EL (cell line): ENCODE measurements around the gene YPEL5.
A peak's percentile ranks its signal among the peaks of the same experiment; 100 is the strongest.

Experiments
- DNase-seq: peaks from one replicate; pipeline ENCODE4 v3.0.0-alpha.2; 2016

YPEL5 gene

DNA sequence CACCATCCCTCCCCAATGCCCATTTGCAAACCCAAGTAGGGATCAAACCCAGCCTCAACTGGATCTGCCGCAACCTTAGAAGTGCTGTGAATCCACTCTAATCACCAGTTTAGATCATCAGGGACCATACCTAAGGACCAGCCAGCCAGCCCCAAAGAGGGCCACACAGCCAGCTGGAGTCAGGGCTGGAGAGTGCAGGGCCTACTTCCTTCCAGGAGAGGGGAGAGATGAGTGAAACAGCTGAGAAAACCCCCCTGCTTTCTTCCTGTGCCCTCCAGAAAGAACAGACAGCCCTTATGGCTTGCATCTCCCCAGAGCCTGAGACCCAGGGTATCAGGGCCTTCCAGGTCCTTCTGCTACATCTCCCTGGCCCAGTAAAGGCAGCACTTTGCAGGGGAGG, 25.8 kb downstream of the YPEL5 start:
- no peak for DNase-seq

DNA sequence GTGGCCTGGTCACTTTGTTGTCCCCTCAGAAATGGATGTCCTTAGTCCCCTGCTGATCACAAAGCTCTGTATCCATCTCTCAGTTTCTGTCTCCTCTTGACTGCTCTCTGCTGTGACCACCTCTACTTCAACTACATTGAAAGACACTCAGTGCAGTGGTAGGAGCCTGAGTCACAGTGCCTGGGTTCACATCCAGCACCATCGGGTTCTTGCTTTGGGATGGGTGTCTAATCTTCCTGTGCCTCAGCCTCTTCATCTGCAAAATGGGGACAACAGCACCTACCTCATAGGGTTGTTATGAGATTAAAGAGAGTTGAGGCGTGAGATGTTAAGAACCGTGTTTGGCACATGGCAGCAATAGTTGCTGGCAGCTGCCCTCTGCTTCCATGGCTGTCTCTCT, 30.6 kb downstream of the YPEL5 start:
- DNase-seq: no peak

DNA sequence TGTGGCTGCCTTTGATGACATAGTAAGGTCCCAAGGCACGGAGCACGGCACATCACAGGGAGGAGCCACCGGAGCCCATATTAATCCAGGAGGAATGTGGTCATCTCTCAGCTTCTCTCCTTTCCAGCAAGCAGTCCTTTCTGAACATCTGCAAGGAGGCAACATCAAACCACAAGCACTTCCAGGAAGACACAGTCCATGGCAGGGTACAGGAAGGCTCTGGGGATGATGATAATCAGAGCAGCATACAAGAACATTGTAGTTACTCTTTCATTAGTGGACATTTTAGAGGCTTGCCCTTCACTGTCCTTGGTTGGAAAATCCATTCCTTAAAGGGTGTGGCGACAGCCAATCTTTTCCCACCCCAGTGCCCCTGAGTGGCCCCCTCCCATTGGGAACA, 31.1 kb downstream of the YPEL5 start:
- no peak for DNase-seq

DNA sequence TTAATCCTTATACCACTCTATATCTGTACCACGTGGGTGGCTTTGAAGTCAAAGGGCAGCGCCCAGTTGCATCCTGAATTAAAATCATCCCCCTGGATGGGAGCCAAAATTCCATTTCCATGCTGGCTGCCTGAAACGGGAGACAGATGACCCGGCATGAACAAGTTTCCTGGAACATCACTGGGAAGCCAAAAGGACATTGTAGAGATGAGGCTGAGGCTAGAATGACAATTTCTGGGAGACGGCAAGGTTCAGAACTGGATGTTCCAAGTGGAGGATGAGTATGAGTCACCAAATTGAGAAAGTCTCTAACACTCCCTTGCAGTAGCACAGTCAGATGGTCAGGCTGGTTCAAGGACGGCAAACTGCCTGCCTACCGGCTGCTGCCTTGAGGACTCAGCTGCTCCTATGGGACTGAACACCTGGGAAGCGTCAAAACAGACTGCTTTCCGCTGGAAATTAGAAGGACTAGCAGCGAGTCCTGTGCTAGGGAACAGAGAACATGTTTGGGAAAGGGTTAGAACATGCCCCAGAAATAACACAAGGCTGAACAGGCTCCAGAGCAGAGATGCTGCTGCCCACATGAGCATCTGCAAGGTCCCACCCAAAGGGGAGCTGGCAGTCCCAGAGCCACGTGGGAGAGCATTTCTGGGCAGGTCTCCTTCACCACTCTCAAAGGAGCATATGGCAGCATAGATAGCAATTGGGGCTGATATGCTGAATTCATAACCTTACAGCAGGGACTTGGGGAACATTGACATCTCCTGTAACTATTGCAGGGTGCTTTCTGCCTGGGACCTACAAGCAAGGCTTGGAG, 32.0 kb downstream of the YPEL5 start:
- DNase-seq: peak; percentile 38

DNA sequence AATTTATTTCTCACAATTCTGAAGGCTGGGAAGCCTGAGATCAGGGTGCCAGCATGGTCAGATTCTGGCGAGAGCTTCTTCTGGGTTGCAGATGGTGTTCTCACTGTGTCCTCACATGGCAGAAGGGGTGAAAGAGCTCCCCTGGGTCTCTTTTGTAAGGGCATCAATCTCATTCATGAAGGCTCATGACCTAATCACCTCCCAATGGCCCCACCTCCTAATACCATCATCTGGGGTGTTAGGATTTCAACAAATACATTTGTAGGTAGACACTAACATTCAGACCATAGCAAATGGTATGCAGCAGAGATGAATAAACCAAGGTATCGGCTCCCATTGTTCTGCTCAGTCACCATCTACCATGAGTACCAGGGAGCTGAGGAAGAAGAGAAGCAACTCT, 32.7 kb downstream of the YPEL5 start:
- DNase-seq: no peak

DNA sequence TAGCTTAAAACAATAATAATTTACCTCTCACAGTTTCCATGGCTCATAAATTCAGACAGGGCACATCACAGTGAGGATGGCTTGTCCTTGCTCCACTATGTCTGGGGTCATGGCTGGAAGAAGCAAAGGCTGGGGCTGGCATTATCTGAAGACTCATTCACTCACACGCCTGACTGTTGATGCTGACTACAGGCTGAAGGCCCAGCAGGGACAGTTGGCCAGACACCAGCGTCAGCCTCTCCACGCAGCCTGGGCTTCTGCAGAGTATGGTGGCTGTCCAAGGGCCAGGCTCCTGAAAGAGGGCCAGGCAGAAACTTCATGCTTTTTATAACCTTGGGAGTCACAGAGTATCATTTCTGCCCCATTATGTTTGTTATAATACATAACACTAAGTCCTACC, 33.4 kb downstream of the YPEL5 start:
- no peak for DNase-seq

DNA sequence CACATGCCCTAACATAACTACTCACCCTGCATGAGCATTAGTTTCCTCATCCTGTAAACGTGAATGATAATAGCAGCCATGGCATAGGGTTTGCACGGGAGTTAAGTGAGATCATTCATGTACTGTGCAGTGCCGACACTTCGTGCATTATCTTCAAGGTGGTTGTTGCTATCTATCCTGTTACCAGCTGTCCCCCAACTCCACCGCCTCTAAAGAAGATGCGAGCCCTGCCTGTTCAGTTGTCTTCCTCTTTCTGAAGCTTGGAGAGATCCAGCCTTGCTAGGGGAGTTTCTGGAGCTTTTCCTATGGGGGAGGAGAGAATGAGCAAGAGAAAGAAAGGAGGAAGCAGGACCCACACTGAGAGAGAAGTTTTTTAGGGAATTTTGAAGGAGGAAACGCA, 34.4 kb downstream of the YPEL5 start:
- DNase-seq: no peak

DNA sequence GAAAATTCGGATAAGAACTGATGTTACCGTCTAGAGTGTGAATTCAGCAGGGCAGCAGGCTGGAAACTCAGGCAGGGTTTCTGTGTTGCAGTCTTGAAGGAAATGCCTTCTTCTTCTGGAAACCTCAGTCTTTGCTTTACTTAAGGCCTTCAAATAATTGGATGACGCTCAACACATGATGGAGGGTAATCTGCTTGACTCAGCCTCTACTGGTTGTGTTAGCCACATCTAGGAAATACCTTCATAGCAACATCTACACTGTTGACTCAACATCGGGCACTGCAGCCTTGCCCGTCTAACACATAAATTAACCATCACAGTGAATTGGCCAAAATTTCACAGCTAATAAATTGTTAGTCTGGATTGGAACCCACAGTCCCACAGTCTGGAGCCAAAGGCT, 37.2 kb downstream of the YPEL5 start:
- no peak for DNase-seq

DNA sequence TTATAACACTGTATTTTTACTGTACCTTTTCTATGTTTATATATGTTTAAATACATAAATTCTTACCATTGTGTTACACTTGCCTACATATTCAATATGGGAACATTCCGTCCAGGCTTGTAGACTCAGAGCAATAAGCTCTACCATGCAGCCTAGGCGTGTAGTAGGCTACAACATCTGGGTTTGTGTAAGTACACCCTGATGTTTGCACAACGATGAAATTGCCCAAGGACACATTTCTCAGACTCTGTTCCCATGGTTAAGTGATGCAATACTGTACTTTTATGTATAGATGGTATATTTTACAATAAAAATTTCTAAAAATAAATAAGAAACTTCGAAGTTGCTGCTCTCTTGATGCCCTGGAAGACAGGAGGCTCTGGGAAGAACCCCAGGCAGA, 38.4 kb downstream of the YPEL5 start:
- DNase-seq: no peak

DNA sequence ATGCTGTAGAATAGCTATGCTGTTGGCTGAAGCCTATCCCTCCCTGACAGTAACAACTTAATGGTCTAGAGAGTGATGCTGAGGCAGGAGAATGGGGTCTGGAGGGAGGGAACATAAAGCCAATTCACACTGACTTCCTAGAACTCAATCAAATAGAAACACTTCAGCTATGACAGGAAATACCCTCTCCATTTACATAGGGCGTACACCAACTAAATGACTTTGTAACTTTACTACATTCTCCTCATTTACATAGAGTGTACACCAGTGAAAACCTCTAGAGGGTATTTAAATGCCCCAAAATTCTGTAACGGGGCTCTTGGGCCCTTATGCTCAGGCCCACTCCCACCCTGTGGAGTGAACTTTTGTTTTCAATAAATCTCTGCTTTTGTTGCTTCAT, 41.5 kb downstream of the YPEL5 start:
- DNase-seq: no peak

DNA sequence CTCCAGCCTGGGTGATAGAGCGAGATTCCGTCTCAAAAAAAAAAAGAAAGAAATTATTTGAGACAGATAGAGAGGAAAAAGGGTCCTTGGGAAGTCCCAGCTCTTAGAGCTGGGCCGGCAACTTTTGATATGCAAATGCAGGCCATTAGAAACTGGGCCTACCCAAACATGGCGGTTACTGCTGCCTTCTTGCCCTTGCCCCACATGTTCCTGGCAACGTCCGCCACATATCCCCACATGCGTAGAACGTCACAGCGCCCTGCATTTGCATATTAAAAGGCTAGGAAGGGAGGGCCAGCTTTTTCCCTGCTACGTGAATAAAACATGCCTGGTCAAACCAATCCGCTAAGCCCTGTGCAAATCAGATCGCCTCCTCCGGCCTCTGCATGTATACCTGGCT, 43.8 kb downstream of the YPEL5 start:
- no peak for DNase-seq

DNA sequence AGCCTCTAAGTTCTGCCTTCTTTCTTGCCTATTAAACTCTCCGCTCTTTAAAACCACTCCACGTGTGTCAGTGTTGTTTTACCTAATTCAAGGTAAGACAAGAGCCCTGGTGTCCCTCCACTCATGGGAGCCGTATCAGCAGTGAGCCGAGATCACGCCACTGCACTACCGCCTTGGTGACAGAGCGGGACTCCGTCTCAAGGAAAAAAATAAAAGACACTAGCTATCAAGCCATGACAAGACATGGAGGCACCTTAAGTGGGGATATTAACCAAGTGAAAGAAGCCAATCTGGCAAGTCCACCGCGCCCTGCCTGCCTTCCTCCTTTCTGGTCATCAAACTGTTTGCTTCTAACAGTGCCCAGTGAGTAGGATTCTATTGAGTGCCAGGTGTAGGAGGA, 44.3 kb downstream of the YPEL5 start:
- no peak for DNase-seq

DNA sequence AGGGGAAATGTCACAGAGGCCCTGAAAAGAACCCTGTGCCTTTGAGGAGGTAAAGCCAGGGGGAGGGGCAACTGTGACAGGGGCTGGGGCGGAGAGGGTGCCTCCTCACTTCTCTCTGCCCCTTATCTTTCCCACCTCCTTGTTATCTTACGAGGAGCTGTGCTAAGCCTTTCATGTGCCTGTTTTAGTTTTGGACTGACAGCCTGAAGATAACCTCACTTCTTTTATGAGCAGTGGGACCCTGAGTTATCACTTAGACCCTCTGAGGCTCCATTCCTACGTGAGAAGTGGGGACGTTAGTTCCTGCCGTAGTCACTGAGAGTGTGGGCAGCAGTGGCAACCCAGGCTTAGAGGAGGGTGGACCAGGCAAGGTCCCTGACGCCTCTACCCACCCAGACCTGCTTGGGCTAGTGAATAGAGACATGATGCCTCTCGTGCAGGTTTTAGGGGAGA, 45.0 kb downstream of the YPEL5 start:
- no peak for DNase-seq

DNA sequence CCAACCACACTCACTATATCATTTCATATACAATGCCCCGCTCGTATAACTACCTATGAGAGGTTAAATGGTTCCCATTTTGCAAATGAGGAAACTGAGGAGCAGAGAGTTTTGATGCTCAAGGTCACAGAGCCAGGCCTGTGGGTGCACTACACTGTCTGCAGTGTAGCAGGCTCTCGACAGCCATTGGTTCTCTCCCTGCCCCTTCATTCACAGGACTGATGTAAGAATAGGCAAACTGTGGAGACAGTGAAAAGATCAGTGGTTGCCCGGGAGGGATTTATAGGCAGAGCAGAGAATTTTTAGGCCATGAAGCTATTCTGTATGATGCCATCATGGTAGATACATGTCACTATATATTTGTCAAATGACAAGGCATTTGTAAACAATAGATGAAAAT, 45.5 kb downstream of the YPEL5 start:
- DNase-seq: no peak

DNA sequence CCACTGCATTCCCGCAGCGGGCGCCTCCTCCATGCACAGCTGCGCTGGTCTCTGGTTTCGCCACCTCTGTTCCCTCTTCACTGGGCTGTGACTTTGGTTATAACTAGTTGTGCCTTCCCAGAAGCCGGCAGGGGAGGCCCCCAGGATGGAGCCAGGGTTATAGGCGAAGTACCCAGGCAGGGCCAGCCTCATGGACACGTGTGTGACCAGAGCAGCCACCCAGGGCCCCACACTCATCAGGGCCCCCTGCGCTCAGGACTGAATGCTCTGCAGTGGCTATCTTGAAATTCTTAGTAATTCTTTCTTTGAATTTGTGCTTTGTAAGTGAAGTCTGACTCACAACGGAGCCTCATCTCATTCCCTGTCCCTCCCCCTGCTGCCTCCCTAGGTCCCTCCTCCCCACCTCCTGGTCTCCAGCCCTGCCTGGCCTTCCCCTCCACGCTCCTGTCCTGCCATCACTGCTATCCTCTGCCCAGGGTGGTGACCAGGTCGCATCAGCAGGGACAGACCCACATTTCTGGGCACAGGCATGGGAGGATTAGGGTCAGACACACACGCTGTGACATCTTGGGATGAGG, 46.4 kb downstream of the YPEL5 start:
- DNase-seq: no peak

DNA sequence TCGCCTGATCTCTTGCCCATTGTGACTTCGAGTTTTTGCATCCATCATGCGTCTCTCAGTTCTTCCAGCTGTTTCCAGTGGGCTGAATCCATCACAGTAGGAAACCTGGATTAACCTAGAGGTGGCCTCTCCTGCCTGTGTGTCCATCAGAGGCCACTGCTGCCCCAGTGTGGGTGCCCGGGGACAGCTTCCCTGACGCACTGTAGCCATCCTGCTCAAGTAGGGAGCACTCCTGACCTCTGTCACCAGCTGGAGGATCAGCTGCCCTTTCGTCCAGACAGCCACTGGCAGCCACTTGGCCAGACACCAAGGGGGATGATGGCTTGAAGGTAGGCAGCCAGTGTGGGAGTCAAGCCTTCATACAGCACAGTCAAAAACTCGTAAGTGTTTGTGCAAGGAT, 47.6 kb downstream of the YPEL5 start:
- DNase-seq: no peak

DNA sequence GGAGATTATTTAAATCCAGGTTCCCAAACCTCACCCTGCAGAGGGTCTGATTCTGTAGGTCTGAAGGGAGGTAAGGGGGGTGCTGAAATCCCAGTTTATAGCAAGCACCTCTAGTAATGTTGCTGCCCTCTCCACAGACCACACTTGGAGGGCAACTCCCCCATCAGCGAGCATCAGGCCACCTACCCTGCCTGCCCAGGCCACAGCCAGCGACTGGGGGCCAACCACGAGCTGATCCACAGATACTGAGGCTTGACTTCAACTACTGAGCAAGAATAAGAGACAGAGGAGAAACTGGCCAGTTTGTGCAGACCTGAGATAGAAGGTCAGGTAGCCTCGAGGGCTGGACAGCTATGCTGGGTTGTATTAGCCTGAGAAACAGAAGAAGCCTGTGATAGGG, 48.2 kb downstream of the YPEL5 start:
- DNase-seq: no peak

DNA sequence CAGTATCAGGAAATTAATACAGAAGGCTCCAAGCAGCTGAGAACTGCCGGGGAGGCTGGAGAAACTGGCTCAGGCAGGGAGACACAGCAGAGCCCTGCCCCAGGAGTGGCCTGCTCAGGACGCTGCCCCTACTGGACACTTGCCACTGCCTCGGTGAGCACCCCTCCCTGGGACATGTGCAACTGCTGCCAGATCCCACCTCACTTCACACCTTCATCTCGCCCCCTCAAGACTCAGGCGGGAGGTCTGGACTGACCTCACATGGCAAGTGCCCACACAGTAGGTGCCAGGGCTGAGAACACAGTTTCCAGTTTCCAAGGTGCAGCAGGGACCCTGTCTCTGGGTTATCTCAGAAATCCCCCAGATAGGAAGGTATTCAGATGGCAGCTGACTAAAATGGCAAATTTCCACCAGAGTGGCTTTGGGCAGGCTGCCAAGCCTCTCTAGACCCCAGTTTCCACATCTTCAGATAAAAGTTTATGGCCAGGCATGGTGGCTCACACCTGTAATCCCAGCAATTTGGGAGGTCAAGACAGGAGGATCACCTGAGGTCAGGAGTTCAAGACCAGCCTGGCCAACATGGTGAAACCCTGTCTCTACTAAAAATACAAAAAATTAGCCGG, 50.9 kb downstream of the YPEL5 start:
- DNase-seq: no peak

DNA sequence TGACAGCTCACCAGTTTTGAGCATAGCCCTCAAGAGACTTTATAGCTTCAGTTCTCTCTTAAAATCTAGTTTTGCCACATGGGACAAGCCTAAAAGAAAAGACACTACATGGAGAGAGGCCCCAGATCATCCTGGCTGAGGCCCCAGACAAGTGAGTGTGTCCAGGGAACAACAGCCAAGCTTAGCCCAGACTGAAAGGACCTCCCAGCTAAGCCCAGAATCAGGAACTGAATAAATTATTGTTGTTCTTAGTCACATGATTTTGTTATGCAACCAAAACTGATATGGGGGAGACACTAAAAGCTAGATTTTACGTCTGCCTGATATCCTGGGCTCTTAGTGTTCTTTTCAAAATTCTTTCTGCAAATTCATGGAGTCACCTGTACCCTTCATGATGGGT, 55.2 kb downstream of the YPEL5 start:
- DNase-seq: no peak

DNA sequence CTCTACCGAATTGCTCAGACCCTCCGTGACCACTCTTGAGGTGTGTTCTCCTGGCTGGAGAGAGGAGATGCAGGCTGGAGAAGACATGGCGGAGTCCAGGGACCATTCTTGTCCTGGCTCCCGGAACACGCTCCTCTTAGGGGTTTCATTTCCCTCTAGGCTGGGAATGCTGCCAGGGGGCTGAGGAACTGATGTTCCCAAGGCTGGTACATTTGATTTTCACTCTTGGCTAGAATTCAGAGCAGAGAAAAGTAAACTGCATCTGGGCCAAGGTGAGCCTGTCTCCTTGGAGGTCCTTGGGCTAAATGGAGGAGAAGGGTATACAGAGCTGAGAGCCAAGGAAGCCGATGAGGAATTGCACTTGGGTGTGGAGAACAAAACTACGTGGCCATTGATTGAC, 56.3 kb downstream of the YPEL5 start:
- DNase-seq: no peak

DNA sequence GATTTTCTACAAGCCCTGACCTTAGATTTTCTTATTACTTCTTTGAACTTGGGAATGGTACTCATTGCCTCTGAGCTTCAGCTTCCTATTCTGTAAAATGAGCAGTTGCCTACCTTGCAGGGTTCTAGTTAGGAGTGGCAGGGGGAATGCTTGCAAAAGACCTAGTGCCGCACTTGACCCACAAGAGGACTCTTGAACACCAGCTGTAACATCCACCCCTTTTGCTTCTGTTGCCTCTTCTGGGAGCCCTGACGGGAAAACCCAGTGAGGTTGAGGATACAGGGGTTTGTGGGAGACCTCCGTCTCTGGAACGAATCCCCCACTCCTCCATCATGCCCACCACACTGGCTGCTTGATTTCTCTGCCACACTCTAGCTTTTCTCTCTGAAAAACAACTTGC, 57.5 kb downstream of the YPEL5 start:
- no peak for DNase-seq

DNA sequence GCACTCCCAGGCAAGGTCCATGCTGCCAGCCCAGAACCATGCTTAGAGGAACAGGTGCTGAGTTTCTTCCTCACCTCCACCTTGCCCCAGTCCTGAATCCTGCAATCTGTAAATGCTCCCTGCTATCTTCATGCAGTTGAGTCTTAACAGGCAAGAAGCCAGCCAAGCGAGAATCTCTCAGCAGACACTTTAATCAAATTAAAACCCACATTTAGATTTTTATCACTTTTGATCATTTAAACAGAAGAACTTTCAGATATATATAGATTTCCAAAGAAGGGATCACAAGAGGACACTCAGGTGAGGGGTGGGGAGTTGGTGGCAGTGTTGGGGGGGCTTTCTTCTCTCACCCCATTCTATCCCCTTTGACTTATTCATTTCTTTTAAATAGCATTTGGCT, 58.6 kb downstream of the YPEL5 start:
- DNase-seq: no peak

DNA sequence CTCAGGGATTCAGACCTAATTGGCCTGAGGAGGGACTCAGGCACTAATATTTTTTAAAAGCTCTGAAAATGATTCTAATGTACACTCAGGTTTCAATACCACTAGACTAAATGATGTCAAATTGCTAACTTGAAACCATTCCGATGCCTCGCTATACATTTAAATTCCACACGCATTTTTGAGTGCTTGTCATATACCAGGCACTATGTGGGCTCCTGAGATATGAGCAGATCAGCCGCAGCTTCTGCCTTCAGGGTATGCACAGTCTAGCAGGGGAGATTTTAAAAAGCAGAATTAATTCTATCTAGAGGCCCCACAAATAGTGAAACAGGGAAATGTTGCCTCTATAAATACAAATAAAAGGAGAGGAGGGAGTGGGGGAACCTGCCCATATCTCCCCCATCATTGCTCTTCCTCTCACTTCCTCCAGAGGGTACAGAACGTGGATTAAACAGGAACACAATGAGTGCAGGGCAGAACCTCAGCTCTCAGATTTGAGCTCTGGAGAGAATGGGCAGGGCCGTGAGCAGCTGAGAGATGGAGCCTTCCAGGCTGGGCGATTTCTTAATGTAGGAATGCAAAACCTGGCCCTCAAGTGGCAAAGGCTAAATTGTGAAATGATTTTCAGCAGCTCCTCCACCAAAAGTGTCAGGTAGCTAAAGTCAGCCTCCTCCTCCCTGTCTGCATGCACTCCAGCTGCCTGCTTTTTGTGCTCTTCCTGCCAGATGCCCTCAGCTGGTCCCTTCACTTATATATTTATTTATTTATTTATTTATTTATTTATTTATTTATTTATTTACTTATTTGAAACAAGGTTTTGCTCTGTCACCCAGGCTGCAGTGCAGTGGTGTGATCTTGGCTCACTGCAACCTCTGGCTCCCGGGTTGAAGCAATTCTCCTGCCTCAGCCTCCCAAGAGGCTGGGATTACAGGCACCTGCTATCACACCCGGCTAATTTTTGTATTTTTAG, 59.9 kb downstream of the YPEL5 start:
- no peak for DNase-seq
